IPS DF 4.7 (cell line): Measurements from ENCODE around the gene WDR73.
"Not testable (repeated sequence)": the region's sequence is repeated elsewhere in the genome, so short reads cannot be mapped to it uniquely, and the experiment has no call there.

ENCODE experiments used
- DNase-seq: peaks from one replicate; pipeline ENCODE4 v3.0.0-alpha.2; 2013; ENCODE audit warnings: low spot score; ENCODE audit errors: extremely low read depth

Gene WDR73

DNA sequence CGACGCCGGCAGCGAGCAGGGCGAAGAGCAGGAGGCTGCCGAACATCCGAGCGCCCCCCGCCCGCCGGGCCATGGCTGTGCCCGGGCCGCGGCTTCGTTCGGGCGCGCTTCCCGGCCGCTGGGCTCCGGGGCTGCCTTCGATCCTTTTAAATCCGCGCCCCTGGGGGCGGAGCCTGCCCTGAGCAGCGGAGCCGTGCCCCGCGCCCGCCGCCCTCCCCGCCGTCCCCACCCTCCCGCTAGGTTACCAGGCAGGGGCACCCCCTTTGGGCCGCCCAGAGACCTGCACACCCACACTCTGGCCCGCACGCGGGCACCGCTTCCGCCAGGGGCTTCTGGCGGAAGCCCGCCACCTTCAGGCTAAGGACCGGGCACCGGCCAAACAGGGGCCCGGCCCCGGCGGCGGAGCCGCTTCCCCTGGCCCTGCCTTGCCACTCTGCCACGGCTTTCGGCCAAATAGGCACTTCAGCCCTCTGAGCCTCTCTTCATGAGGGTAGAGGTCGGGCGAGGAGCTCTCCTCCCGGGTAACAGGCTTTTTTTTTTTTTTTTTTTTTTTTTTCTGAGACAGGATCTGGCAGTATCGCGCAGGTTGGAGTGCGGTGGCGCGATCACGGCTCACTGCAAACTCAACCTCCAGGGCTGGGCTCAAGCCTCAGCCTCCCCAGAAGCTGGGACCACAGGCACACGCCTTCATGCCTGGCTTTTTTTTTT, 4.2 kb upstream of the WDR73 start, which contains the start of gene NMB:
Gene NMB (minus strand): TSS at position 120 of the 708 bp plus-strand sequence. CDS start 47 bp downstream, at position 73.
- DNase-seq = no peak

DNA sequence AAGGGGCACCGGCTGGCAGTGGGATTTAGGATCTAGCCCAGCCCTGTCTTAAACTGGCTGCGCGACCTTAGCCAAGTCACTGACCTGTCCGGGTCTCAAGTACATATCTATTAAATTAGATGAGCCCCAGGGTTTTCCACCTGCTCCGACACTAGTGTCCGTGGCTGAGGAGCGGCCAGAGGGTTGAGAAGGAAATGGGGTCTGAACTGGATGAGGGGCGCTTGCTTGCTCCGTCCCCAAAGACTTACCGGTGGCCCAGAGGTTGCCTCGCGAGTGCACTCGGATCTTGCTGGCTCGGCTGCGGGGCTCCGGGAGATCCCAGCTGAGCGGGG, 3.6 kb upstream of the WDR73 start:
- no peak for DNase-seq

DNA sequence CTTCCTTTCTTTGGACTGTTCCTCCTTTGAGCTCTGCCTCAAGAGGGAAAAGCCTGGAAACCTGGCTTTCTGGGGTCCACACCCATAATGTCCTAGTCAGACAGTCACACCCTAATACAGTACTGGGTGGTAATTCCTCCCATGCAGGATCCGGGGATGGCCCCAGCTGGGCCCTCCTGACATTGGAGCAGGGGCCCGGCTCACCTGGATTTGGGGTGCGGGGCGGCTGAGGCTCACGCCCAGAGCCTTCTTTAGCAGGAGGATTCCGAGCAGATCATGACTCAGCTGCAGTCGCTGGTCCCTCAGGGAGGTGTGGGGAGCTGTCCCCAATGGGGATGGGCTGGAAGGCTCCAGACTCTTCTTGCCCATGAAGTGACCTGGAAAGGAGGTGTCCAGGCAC, 2.9 kb upstream of the WDR73 start:
- DNase-seq = no peak

DNA sequence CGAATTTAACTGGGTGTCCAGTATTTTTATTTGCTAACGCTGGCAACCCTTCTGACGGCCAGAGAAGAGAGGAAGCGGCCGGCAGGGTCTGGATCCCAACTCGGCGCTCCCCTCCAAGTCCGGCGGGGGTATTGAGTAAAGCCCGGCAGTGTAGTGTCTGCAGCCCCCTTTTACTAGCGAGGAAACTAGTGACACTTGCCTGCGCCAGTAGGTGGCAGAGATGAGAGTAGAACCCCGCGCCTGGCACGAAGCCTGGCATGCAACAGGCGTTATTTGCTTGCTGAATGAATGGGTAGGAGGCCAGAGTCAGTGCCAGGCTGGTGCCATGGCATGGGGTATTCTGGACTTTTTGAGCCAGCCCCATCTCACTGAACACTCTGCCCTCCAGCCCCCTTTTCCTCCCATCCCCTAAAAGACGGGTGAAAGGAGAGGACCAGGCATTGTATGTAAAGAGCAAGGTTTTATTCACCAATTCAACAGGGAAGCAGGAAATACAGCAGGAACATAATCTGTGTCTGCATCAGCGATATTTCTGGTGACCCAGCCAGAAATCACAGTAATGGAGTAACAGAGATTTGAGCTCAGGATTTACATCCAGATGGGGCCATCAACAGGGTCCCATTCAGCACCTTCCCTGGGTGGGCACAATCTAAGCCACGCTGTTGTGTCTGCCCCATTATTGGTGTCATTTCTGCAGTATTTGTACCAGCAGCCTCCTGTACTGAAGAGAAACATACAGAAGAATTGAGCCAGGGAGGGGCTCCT, 788 bp upstream of the WDR73 start:
- no peak for DNase-seq

DNA sequence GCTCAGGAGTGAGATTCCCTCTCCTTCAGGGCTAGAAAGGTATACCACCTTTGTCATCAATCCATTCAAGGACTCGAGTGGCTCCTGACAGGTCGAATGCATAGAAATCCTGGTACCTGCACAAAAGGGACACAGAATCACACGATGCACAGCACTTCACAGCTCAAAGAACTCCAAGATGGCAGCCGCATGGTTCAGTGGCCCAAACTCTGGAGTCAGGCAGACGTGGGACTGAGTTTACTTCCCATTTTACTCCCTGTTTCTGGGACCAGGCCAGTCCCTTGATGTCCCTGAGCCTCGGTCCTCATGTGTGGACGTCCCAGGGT, 536 bp downstream of the WDR73 start:
- DNase-seq = no peak

DNA sequence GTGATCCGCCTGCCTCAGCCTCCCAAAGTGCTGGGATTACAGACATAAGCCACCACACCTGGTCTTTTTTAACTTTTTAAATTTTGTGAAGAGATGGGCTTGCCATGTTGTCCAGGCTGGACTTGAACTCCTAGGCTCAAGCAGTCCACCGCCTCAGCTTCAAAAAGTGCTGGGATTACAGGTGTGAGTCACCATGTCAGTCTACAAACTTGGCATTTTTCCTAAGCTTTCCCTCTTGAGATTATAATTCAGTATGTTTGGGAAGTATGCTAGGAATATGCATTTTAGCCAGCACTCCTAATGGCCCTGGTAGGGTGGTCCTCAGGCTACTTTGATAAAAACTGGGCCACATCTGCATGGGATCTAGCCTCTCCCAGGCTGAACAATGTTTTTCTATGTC, 4.4 kb downstream of the WDR73 start:
- no peak for DNase-seq

DNA sequence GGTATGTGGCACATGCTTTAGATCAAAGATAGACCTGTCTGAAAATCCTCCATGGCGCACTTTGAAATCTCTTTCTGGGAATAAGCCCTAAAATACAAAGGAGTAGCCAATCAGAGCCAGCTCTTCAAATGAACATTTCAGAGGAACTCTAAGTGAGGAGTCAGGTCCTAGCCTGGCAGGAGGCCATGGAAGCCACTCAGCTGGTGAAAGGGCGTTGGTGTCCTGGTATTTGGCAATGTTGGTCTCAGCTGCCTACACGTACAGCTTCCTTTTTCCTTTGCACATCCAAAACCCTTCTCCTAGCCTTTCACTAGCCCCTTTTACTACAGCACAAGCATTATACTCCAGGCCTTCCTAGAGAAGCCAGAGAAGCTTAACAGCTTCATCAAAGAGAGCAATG, 5.5 kb downstream of the WDR73 start:
- DNase-seq = no peak

DNA sequence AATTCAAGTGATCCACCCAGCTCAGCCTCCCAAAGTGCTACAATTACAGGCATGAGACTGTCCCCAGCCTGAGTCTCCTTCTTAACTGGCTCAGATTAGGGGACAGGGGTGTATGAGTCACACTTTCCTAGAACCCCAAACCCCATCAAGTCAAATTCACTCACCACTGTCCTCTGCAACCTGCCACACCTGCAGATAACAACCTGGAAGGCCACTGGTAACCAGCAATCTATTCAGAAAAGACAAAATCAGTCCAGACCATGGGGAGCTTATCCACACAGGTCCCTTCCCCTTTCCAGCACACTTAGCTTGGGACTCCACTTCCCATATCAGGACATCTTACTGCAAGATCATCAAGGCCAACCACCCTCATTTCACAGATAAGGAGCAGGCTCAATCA, 6.4 kb downstream of the WDR73 start:
- no peak for DNase-seq

DNA sequence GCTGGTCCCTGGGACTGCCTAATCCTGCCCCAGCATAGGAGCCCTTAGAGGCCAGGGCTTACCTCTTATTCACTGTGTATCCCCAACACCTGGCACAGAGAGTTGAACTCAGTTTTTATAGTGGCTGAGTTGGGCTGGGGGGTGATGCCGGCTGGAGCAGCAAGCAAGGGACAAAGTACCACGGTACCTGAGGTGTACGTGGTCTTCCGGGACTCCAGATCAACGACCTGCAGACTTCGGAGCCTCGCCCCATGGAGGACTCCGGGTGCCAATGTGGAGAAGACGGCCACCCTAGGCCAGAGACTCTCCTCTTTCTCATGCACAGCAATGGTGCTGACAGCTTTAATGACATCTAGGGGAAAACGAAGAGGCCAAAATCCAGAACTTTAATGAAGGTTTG, 8.1 kb downstream of the WDR73 start:
- no peak for DNase-seq

DNA sequence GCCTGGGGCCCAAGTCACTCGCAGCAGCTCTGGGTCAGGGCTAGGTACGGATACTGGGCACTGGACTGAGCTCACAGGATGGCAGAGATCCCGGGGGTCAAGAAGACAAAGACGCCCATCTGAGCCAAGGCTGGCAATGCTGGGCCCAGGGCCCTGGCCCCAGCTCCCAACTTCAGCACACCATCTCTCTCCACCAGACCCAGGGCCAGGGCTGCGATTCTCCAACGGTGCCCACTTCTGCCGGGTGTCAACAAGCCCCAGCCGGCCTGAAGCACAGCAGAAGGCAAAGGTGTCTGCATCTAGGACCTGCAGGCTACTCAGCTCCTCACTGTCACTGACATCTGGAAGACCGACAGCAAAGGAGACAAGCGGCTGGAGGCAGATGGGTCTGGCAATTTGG, 8.6 kb downstream of the WDR73 start:
- no peak for DNase-seq

DNA sequence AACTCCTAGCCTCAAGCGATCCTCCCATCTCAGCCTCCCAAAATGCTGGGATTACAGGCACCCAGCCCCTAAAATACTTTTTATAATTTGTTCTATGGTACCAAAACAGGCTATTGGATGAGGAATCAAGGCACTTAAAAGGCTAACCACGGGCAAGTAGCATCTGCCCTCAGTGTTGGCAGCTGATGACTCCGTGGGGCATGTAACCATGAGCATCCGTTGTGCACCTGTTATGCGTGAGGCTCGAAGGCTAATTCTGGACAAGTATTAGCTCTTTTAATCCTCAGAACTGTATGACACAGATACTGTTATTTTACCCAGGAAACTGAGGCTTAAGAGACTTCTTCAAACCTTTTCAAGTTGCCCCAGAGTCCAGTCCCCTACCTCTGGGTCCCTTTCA, 10.2 kb downstream of the WDR73 start:
- no peak for DNase-seq

DNA sequence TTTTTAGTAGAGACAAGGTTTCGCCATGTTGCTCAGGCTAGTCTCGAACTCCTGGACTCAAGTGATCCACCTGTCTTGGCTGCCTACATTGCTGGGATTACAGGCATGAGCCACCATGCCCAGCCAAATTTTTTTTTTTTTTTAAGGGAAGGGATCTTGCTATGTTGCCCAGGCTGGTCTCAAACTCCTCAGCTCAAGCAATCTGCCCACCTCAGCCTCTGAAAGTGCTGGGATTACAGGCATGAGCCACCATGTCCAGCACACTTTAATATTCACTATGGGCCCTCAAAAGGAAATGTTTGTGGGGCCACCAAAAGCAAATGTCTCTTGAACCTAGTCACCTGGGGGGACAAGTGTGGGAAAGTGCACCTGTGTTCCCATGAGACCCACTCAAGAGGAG, 11.4 kb downstream of the WDR73 start:
- DNase-seq = not testable (repeated sequence)

DNA sequence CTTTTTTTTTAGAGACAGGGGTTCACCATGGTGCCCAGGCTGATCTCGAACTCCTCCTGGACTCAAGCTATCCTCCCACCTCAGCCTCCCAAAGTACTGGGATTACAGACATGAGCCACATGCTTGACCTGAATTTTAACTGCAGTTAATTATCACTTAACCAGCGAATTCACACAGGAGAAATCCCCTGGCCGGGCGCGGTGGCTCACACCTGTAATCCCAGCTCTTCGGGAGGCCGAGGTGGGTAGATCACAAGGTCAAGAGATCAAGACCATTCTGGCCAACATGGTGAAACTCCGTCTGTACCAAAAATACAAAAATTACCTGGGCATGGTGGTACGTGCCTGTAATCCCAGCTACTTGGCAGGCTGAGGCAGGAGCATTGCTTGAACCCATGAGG, 12.2 kb downstream of the WDR73 start:
- DNase-seq = not testable (repeated sequence)

DNA sequence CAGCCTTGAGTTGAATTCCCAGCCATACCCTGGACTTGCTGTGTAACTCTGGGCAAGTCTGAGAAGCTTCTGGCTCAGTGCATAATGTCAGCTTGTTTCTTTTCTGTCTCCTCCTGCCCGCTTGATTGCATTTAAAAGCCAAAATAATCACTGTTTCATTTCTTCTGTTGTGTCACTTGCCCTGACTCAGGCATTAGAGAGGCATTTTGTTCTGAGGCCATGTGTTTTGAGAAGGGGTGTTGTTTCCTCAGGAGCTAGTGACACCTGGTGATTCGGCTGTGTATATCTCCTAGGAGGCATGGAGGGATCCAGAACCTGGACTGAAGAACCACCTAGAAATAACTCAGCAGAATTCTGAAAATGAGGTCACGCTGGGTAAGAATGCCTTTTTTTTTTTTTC, 16.0 kb downstream of the WDR73 start:
- DNase-seq = no peak

DNA sequence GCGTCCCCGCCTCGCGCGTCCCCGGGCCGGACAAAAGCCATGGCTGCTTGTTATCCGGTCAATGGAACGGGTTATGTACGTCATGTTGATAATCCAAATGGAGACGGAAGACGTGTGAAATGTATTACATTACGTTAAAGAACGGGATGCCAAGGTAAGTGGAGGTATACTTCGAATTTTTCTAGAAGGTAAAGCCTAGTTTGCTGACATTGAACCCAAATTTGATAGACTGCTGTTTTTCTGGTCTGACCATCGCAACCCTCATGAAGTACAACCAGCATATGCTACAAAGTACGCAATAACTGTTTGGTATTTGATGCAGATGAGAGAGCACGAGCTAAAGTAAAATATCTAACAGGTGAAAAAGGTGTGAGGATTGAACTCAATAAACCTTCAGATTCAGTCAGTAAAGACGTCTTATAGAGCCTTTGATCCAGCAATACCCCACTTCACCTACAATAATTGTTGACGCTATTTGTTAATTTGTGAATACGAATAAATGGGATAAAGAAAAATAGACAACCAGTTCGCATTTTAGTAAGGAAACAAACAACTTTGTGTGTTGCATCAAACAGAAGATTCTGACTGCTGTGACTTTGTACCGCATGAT, 19.8 kb downstream of the WDR73 start:
- DNase-seq = no peak

DNA sequence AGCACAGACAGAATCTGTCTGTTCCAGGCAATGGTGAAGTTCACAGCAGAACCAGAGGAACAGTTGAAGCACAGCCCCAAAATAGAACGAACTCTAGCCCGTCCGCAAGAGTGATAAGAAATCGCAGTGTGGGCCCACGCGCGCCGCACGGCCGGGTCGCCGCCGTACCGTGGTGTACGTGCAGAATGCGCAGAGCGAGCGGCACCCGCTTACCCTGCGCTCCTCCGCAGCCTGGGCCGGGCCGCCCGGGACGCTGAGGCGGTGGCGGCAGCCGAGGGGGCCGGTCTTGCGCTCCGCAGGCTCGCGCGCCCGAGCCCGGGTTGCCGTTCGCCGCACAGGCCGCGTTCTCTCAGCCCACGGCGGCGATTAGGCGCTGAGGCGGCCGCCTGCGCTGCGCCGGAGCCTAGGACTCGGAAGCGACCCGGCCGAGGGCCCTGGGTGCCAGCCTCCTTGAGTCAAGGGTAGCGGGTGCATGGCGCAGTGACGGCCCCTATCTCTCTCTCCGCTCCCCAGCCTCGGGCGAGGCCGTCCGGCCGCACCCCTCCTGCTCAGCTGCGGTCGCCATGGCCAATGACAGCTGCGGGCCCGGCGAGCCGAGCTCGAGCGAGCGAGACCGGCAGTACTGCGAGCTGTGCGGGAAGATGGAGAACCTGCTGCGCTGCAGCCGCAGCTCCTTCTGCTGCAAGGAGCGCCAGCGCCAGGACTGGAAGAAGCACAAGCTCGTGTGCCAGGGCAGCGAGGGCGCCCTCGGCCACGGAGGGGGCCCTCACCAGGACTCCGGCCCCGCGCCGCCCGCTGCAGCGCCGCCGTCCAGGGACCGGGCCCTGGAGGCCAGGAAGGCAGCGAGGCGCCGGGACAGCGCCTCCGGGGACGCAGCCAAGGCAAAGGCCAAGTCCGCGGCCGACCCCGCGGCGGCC, 20.5 kb downstream of the WDR73 start:
- DNase-seq = no peak

DNA sequence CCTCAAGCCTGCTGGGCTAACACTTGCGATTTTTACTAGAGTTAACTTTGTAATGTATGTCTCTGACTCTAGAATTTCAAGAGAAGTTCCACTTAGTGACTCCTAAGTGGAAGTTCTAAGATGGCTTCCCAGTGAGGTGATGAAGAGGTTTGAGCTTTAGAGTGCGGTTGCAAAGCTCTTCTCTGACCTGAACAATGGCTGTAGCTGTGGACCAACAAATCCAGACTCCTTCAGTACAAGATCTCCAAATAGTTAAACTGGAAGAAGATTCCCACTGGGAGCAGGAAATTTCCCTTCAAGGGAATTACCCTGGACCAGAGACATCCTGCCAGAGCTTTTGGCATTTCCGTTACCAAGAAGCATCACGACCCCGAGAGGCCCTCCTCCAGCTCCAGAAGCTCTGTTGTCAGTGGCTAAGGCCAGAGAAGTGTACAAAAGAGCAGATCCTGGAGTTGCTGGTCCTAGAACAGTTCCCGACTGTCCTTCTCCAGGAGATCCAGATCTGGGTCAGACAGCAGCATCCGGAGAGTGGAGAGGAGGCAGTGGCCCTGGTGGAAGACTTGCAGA, 22.3 kb downstream of the WDR73 start:
- no peak for DNase-seq

DNA sequence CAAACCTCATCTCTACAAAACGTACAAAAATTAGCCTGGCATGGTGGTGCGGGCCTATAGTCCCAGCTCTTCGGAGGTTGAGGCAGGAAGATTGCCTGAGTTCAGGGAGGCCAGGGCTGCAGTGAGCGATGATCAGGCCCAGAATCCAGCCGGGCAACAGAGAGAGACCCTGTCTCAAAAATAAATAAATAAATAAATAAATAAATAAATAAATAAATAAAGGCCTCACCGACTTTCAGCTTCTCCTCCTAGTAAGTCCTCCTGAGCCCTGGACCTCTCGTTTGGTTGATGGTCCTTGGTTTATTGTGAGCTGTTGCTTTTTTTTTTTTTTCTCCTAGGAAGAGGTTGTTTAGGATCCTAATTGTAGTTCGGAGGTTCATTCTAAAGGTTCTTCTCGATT, 25.1 kb downstream of the WDR73 start:
- no peak for DNase-seq

DNA sequence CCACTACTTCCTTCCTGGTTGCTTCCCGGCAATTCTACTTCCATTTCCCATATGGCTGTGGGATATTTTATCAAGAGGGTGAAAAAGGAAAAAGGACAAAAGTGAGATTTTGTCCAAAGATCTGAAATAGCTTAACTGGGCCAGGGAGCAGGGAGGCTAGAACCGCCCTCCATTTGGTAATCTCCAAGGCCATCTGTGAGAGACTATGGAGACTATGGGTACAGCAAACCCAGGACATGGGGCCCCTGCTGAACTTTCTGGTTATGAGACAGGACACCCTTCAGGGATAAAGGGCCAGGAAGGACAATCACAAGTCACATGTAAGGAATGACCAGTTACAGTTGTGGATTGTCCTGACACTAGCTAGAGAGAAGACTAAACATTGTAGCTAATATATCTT, 29.0 kb downstream of the WDR73 start:
- DNase-seq = no peak

DNA sequence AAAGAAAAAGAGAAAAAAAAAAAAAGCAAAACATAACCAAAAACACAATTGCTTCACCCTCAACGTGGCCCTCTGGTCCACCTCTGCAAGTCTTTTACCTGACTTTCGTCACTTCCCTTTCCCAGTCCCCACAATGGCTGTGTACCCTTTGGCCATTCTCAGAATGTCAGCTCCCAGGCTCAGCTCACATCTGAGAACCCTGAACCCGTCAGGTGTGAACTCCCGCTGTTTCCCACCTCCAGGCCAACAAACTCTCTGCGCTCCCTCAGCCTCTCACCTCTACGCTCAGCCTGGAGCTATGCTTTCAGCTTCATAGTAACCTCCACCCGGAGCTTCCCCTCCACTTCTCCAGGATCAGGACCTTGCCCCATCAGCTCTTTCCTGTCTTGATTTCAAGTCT, 29.7 kb downstream of the WDR73 start:
- DNase-seq = no peak

DNA sequence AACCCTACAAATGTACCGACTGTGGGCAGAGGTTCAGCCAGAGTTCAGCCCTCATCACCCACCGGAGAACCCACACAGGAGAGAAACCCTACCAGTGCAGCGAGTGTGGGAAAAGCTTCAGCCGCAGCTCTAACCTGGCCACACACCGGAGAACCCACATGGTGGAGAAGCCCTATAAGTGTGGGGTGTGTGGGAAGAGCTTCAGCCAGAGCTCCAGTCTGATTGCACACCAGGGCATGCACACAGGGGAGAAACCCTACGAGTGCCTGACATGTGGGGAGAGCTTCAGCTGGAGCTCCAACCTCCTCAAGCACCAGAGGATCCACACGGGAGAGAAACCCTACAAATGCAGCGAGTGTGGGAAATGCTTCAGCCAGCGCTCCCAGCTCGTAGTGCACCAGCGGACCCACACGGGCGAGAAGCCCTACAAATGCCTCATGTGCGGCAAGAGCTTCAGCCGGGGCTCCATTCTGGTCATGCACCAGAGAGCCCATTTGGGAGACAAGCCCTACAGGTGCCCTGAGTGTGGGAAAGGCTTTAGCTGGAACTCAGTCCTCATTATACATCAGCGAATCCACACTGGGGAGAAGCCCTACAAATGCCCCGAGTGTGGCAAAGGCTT, 32.6 kb downstream of the WDR73 start:
- DNase-seq = no peak
